Hematopoietic multipotent progenitor cell treated with erythropoietin and hydrocortisone succinate and interleukin-3 and kit ligand, for 17 days (in vitro differentiated cells): ENCODE data around the gene MARCKSL1.

ENCODE experiments used
- DNase-seq: peaks from one replicate; pipeline ENCODE4 v3.0.0-alpha.2; 2015; ENCODE audit warnings: low spot score

Gene MARCKSL1

DNA sequence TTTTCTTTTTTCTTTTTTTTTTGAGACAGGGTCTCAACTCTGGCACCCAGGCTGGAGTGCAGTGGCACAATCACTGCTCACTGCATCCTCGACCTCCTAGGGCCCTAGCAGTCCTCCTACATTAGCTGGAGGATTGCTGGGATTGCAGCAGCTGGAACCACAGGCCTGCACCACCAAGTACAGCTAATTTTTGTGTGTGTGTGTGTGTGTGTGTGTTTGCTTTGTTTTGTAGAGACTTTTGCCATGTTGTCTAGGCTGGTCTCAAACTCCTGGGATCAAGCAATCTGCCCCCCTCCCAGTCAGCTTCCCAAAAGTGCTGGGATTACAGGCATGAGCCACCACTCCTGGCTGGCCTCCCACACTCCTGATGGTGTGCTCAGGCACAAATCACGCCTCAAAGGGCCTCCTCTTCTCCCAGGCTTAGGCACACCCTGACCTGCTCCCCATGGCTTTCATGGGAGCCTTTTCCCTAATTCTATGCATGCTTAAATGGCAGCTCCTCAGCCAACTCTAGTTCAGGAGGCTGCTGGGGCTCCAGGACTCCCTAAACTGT, 16.9 kb upstream of the MARCKSL1 start:
- no peak for DNase-seq

GRCh38 chr1:32352239-32352745, 16.3 kb upstream of the MARCKSL1 start:
- no peak for DNase-seq

- peak; percentile 83 for DNase-seq
Observed at GRCh38 chr1:32351399-32352238, 15.6 kb upstream of the MARCKSL1 start.

- DNase-seq, result peak; percentile 80
Observed at GRCh38 chr1:32350785-32351398, 14.9 kb upstream of the MARCKSL1 start.

DNA sequence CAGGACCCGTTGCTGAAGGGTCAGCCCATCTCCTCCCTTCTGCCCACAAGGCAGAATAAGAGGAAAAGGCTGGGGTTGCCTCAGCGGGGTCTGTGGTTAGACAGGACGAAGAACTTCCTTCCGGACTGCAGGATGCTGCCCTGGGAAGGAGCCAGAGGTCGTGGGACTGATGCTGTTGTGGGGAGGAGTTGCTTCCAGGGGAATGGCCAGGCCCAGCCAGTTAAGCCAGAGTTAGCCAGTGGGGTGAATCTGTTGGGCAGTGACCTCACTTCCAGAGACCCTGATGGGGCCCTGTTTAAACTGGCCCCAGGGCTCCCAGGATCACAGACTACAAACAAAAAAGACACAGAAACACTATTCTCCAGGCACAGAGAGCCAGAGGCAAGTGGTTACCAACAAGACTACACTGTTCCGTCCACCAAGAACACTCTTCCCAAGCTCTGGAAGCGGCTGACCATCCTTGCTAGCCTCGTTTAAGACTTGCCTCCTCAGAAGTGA, 13.2 kb upstream of the MARCKSL1 start:
- DNase-seq, result no peak

GRCh38 chr1:32346532-32347157, 10.6 kb upstream of the MARCKSL1 start:
- DNase-seq, result no peak

GRCh38 chr1:32345289-32345827, 9.3 kb upstream of the MARCKSL1 start:
- DNase-seq, result no peak

GRCh38 chr1:32342704-32343103, 6.7 kb upstream of the MARCKSL1 start:
- DNase-seq, result no peak

- no peak for DNase-seq
Observed at GRCh38 chr1:32341971-32342370, 5.9 kb upstream of the MARCKSL1 start.

- DNase-seq, result no peak
Observed at GRCh38 chr1:32341186-32341757, 5.2 kb upstream of the MARCKSL1 start.

GRCh38 chr1:32339363-32339978, 3.4 kb upstream of the MARCKSL1 start:
- DNase-seq, result no peak

- no peak for DNase-seq
Observed at GRCh38 chr1:32338637-32339145, 2.7 kb upstream of the MARCKSL1 start.

- DNase-seq, result no peak
Observed at GRCh38 chr1:32337855-32338636, 2.0 kb upstream of the MARCKSL1 start.

DNA sequence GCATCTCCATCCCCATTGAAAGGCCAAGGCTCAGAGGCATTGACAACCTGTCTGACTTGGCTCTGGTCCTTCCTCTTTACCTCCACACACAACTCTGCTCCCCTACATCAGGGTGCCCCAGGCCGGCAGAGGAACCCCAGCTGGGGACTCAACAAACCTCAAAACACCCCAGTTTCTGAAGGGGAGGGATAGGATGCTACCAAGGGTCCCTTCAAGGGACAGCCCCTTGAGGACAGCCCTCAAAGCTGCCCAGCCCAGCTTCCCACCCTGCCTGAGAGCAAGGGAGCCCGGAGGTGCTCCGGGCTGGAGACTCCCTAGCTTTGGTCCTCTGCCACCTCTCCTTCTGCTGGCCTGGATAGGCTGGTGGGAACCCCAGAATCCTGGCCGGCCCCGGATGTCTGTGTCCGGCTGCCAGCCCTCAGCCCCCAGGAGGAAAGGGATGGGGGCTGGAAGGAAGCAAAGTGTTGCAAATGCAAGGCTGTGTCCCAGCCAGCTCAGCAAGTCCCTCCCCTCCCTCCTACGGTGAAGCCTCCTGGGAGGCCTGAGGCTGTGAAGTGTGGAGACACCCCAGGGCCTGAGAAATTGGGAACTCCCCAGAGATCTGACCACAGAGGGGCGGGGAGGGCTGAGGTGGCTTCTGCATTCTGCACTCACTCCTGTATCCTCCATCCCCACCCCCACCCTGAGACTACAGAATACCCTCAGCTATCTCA, 1.1 kb upstream of the MARCKSL1 start:
- DNase-seq, result no peak

DNA sequence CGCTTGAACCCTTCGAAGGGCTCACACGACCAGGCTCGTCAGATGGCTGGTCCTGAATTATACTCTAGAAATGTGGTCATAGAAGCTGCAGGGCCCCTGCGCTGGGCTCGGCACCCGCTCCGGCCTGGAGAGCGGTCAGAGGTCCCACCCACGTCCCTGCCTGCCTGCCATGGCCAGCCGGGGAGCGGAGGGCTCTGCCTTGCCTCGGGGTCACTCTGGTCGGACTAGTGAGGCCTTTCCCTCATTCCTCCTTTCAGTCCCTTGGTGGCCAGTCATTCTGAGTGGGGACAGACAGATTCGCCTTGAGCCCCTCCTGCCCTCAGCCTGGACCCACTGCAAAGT, 529 bp upstream of the MARCKSL1 start:
- DNase-seq, result no peak

- DNase-seq, result no peak
Observed at GRCh38 chr1:32335535-32335789, 571 bp downstream of the MARCKSL1 start.

- DNase-seq, result no peak
Observed at GRCh38 chr1:32334864-32335534, 1.0 kb downstream of the MARCKSL1 start.

- DNase-seq, result no peak
Observed at GRCh38 chr1:32334274-32334861, 1.7 kb downstream of the MARCKSL1 start.
